HepG2 (cell line): ENCODE data around the gene PSMB9. TPM values are rescaled to one million over a fixed set of nuclear protein-coding genes. Genes with fewer than 3 reads are reported as not detected.

Source experiments
- ATAC-seq: fragments of 200-7000 bp; cut with Tn5 transposase; 3 replicates; pipeline ENCODE4 v1.9.1; 2020; ENCODE audit warnings: mild to moderate bottlenecking, moderate library complexity
- BruUV-seq: library from RNA; stranded (reverse); fragments of 400-500 nt; replicated peaks from 2 replicates; lab custom pipeline; 2021; lab: Mats Ljungman, UMichigan
- CTCF ChIA-PET: fragments of 300-600 bp; formaldehyde crosslinking; extraction: SDS; loops from one replicate; lab custom pipeline; 2021; ENCODE audit warnings: low total read pairs, inconsistent platforms, low intra/inter-chr PET ratio; lab: Yijun Ruan, JAX
- POLR2A ChIA-PET: fragments of 350-600 bp; sonication (Branson Sonifier 250); formaldehyde crosslinking; loops from one replicate; lab custom pipeline; 2020; ENCODE audit warnings: antibody characterized with exemption, inconsistent platforms; lab: Yijun Ruan, JAX
- DNase-seq: peaks from one replicate; pipeline ENCODE4 v3.0.0-alpha.2; 2015; ENCODE audit warnings: low spot score
- FAIRE-seq: peaks from 3 replicates; lab custom pipeline; 2011; peaks lifted over from hg19 to GRCh38; lab: Jason Lieb, UNC
- H2AFZ ChIP-seq: one replicate; pipeline ENCODE4 v1.6.1; 2011; ENCODE audit warnings: low read length, inconsistent platforms
- H3K27ac ChIP-seq: fragments of 300-600 bp; 3 replicates; pipeline ENCODE4 v1.8.0; 2011; ENCODE audit warnings: mixed run types, mild to moderate bottlenecking, mixed read lengths, low read length, inconsistent platforms; ENCODE audit not compliant: insufficient read depth; ENCODE audit errors: extremely low read length
- H3K27me3 ChIP-seq, 2 experiments: fragments of 200-600 bp in 1 of 2; 2 replicates in 1 of 2; 3 replicates in 1 of 2; pipeline versions ENCODE4 v1.6.0 to v1.8.0; 2011; ENCODE audit warnings: low read length in 2 of 2, mild to moderate bottlenecking in 2 of 2, moderate library complexity in 2 of 2, inconsistent platforms in 1 of 2; ENCODE audit not compliant: insufficient read depth in 2 of 2, control insufficient read depth in 1 of 2
- H3K36me3 ChIP-seq, 2 experiments: fragments of 200-600 bp in 1 of 2; replicated peaks in 1 of 2; 2 replicates in 1 of 2; 3 replicates in 1 of 2; pipeline versions ENCODE4 v1.5.1 to v1.8.0; 2011; ENCODE audit warnings: low read length in 2 of 2, inconsistent platforms in 1 of 2; ENCODE audit not compliant: insufficient read depth in 2 of 2, control insufficient read depth in 1 of 2
- H3K4me1 ChIP-seq: 2 replicates; pipeline ENCODE4 v1.5.1; 2012; ENCODE audit warnings: low read length, inconsistent platforms; ENCODE audit not compliant: insufficient read depth
- H3K4me2 ChIP-seq: 2 replicates; pipeline ENCODE4 v1.6.0; 2011; ENCODE audit warnings: low read depth, low read length, inconsistent platforms
- H3K4me3 ChIP-seq, 3 experiments: fragments of 200-600 bp in 1 of 3; sonication (generic), shearing (Covaris generic) in 1 of 3; replicated peaks in 1 of 3; 2 replicates each; pipeline ENCODE4 v1.5.1; 2011 to 2016; ENCODE audit warnings: low read length in 3 of 3, inconsistent platforms in 2 of 3, low read depth in 2 of 3, mild to moderate bottlenecking in 2 of 3, control low read depth in 1 of 3, mixed read lengths in 1 of 3; ENCODE audit not compliant: insufficient read depth in 1 of 3
- H3K79me2 ChIP-seq: one replicate; pipeline ENCODE4 v1.6.1; 2011; ENCODE audit warnings: low read length, inconsistent platforms; ENCODE audit not compliant: insufficient read depth
- H3K9ac ChIP-seq: 2 replicates; pipeline ENCODE4 v1.6.0; 2011; ENCODE audit warnings: mild to moderate bottlenecking, low read depth, low read length, inconsistent platforms; ENCODE audit not compliant: insufficient read depth
- H3K9me3 ChIP-seq: 2 replicates; pipeline ENCODE4 v1.5.1; 2012; ENCODE audit warnings: mild to moderate bottlenecking, low read length
- H4K20me1 ChIP-seq: 2 replicates; pipeline ENCODE4 v1.6.0; 2011; ENCODE audit warnings: inconsistent platforms, mild to moderate bottlenecking, low read length, moderate library complexity; ENCODE audit not compliant: insufficient read depth
- ATF7 ChIP-seq, 2 experiments: fragments of 450-650 bp in 1 of 2; sonication (generic) in 1 of 2; formaldehyde crosslinking in 1 of 2; IDR thresholded peaks; 2 replicates each; pipeline versions ENCODE4 v1.4.0 to v1.6.1; 2016 to 2020; ENCODE audit warnings: antibody characterized with exemption in 1 of 2, mild to moderate bottlenecking in 1 of 2, missing genetic modification reagents in 1 of 2
- EED ChIP-seq: sonication (generic); formaldehyde crosslinking; IDR thresholded peaks from 2 replicates; pipeline ENCODE4 v1.5.0; 2020; ENCODE audit warnings: mild to moderate bottlenecking, missing genetic modification reagents
- EP300 ChIP-seq, 3 experiments: sonication (generic) in 1 of 3; formaldehyde crosslinking in 1 of 3; IDR thresholded peaks; 2 replicates each; pipeline versions ENCODE4 v1.5.1 to v1.6.1; 2011 to 2020; ENCODE audit warnings: low read depth in 2 of 3, low read length in 2 of 3, borderline replicate concordance in 1 of 3, improper control_type of control experiment in 1 of 3, mild to moderate bottlenecking in 1 of 3, missing genetic modification reagents in 1 of 3, moderate library complexity in 1 of 3
- NCOA2 ChIP-seq: sonication (generic); formaldehyde crosslinking; IDR thresholded peaks from 2 replicates; pipeline ENCODE4 v1.8.0; 2022; ENCODE audit warnings: inconsistent platforms
- NFE2 ChIP-seq: sonication (generic); formaldehyde crosslinking; IDR thresholded peaks from 2 replicates; pipeline ENCODE4 v1.4.0; 2020; ENCODE audit warnings: missing genetic modification reagents
- NR3C1 ChIP-seq: sonication (generic); formaldehyde crosslinking; IDR thresholded peaks from 2 replicates; pipeline ENCODE4 v1.4.0; 2020; ENCODE audit warnings: missing genetic modification reagents
- ONECUT2 ChIP-seq: sonication (generic); formaldehyde crosslinking; IDR thresholded peaks from 2 replicates; pipeline ENCODE4 v1.4.0; 2020; ENCODE audit warnings: missing genetic modification reagents
- RCOR2 ChIP-seq: IDR thresholded peaks from 2 replicates; pipeline ENCODE4 v1.6.1; 2016; ENCODE audit warnings: missing biosample characterization, missing genetic modification reagents
- SIN3A ChIP-seq: IDR thresholded peaks from 2 replicates; pipeline ENCODE4 v1.6.1; 2011; ENCODE audit warnings: low read depth, mild to moderate bottlenecking, control low read depth, low read length, borderline replicate concordance
- SRF ChIP-seq: IDR thresholded peaks from 2 replicates; pipeline ENCODE4 v1.6.1; 2011; ENCODE audit warnings: mild to moderate bottlenecking, low read depth, low read length, moderate library complexity
- ZNF724P ChIP-seq: sonication (generic); formaldehyde crosslinking; IDR thresholded peaks from 2 replicates; pipeline ENCODE4 v1.8.0; 2022; ENCODE audit warnings: missing genetic modification reagents, borderline replicate concordance
- ZNF747 ChIP-seq: sonication (generic); formaldehyde crosslinking; IDR thresholded peaks from 2 replicates; pipeline ENCODE4 v1.8.1; 2023; ENCODE audit warnings: missing genetic modification reagents, mild to moderate bottlenecking, borderline replicate concordance
- WGBS: methylation state at CpG from one replicate; pipeline ENCODE4 v1.1.6; 2017; ENCODE audit warnings: low lambda C conversion rate; 5-methylcytosine and 5-hydroxymethylcytosine counted together
- in situ Hi-C: cut with HindIII; loops from 2 replicates; pipeline ENCODE4 v1.10.0; 2017; ENCODE audit warnings: low pct_unique_long_range_greater_than_20kb; ENCODE audit not compliant: extremely low pct_ligation_motif_present
- intact Hi-C: fragments of 100-400 bp; cut with micrococcal nuclease; formaldehyde crosslinking; loops from one replicate; pipeline ENCODE4 v1.10.0; 2022; ENCODE audit not compliant: unreplicated experiment
- polyA plus RNA-seq, 8 experiments: library from polyadenylated mRNA; depleted of rRNA in 3 of 8; stranded (reverse) in 7 of 8; unstranded in 1 of 8; fragments of >200 nt; fragmentation: Illumina TruSeq in 4 of 8; extraction: Trizol in 4 of 8; gene quantifications; 2 replicates each; pipeline versions ENCODE4 v1.2.1 to v1.2.3, GENCODE V29; 2011 to 2016; ENCODE audit warnings: low read depth in 4 of 8, missing spikeins in 1 of 8, mixed read lengths in 1 of 8; ENCODE audit not compliant: insufficient read depth in 1 of 8
- total RNA-seq, 5 experiments: library from RNA; depleted of rRNA; stranded (reverse); fragments of >200 nt; fragmentation: Illumina TruSeq; extraction: Trizol; gene quantifications; 2 replicates each; pipeline ENCODE4 v1.2.3, GENCODE V29; 2016; ENCODE audit warnings: low read depth in 1 of 5

The PSMB9 gene
- total and polyA plus RNA-seq, 2 of the 13 experiments (the other 11 are each of a cell fraction or from before 2014, with no cell fraction given), result 15.6 to 16.0 TPM

GRCh38 chr6:32833664-32834063 is 20.3 kb upstream of the PSMB9 start:
- DNase-seq, result no peak
- Histone ChIP-seq H3K4me1 (peaks cover 14% of the 10 kb centered on the region), H3K79me2 (peaks cover 4% of the 10 kb centered on the region), H3K27ac (no peak overlapping the region), H3K9me3 (no peaks in the 10 kb centered on the region)
- no peak for TF ChIP-seq NCOA2 (CRISPR knock-in tag)
- TF ChIP-seq ZNF747 (CRISPR knock-in tag), result no peak
- TF ChIP-seq, all 625 proteins: peak for 0
- ChIA-PET CTCF (no interaction called here), POLR2A (no interaction called here)
- H3K36me3 ChIP-seq, result peaks cover 13 to 33% of the 10 kb centered on the region in 2 experiments; a peak in 4 of 5 replicates
- in situ Hi-C loops (loop anchor here (5.0 kb wide), 1 partner anchor 34 kb away; no protein-coding TSS in a partner anchor), intact Hi-C loops (no loop called here)
- no TSS peak for BruUV-seq
- no peak overlapping the region for H3K4me3 ChIP-seq
- FAIRE-seq, result no peak
- WGBS, result 95% methylated on average over 5 of the region's 5 CpGs
- H3K27me3 ChIP-seq, result no peaks in the 10 kb centered on the region
- no peak overlapping the region for H3K9ac ChIP-seq
- ATAC-seq, result no peak
- no peak overlapping the region for H3K4me2 ChIP-seq
- H2AFZ ChIP-seq, result no peak overlapping the region
- no peaks in the 10 kb centered on the region for H4K20me1 ChIP-seq

- Histone ChIP-seq H3K36me3 (peaks cover 5 to 17% of the 10 kb centered on the region in 2 experiments; a peak in 4 of 5 replicates), H3K4me1 (peaks cover 14% of the 10 kb centered on the region), H3K9me3 (no peaks in the 10 kb centered on the region), H4K20me1 (no peaks in the 10 kb centered on the region), H3K27ac (no peak overlapping the region), H3K27me3 (no peaks in the 10 kb centered on the region), H2AFZ (no peak overlapping the region), H3K4me2 (no peak overlapping the region), H3K9ac (no peak overlapping the region), H3K79me2 (peaks cover 4% of the 10 kb centered on the region), H3K4me3 (no peak overlapping the region)
- DNase-seq (no peak), ATAC-seq (no peak), FAIRE-seq (no peak)
- WGBS, result 95% methylated on average over 16 of the region's 16 CpGs
- no TSS peak for BruUV-seq
- intact Hi-C loops (no loop called here), in situ Hi-C loops (no loop called here)
- CTCF ChIA-PET, result no interaction called here
- POLR2A ChIA-PET, result no interaction called here
- no peak for TF ChIP-seq ZNF724P (CRISPR knock-in tag)
- no peak for TF ChIP-seq NFE2 (CRISPR knock-in tag)
- TF ChIP-seq EP300 (IDR thresholded peaks at IDR 0.05; ENCODE audit: low read depth in 2 of 2, low read length in 2 of 2), result no peak
- TF ChIP-seq EP300 (CRISPR knock-in tag; IDR thresholded peaks at IDR 0.05; ENCODE audit: borderline replicate concordance), result no peak
- no peak for TF ChIP-seq RCOR2
- TF ChIP-seq ATF7 (IDR thresholded peaks at IDR 0.05), result no peak
- TF ChIP-seq ATF7 (CRISPR knock-in tag; IDR thresholded peaks at IDR 0.05), result no peak
- no peak for TF ChIP-seq EED (CRISPR knock-in tag)
- TF ChIP-seq ONECUT2 (CRISPR knock-in tag), result no peak
- TF ChIP-seq NR3C1 (CRISPR knock-in tag), result no peak
- TF ChIP-seq SIN3A, result no peak
- TF ChIP-seq SRF, result no peak
Measured at GRCh38 chr6:32835167-32835893, 18.7 kb upstream of the PSMB9 start.
